Esophagus squamous epithelium (tissue), 5 donors: Measurements from ENCODE around the gene SLC26A9. TPM values are rescaled to one million over a fixed set of nuclear protein-coding genes. Genes with fewer than 3 reads are reported as not detected.

Experiments used
- DNase-seq: peaks from one replicate; lab custom pipeline; 2025; lab: John Stamatoyannopoulos, UW
- H3K27ac ChIP-seq, 4 donors: fragments of 200-600 bp; sonication (generic); one replicate each; pipeline ENCODE4 v1.5.1; 2016 to 2019; ENCODE audit warnings: mild to moderate bottlenecking in 1 of 4
- H3K27me3 ChIP-seq, 4 donors: fragments of 200-600 bp; sonication (generic); 1 replicate in 3 of 4; 2 replicates in 1 of 4; pipeline versions ENCODE4 v1.5.1 to v1.6.0; 2017 to 2021; ENCODE audit warnings: antibody characterized with exemption in 1 of 4
- H3K36me3 ChIP-seq, 3 donors: fragments of 200-600 bp; sonication (generic); one replicate each; pipeline ENCODE4 v1.5.1; 2016 to 2019
- H3K4me1 ChIP-seq, 3 donors: fragments of 200-600 bp; sonication (generic); one replicate each; pipeline ENCODE4 v1.5.1; 2017 to 2019
- H3K4me3 ChIP-seq, 4 donors: fragments of 200-600 bp; sonication (generic); 1 replicate in 3 of 4; 2 replicates in 1 of 4; pipeline ENCODE4 v1.5.1; 2016 to 2019; ENCODE audit warnings: mild to moderate bottlenecking in 2 of 4, moderate library complexity in 1 of 4
- H3K9me3 ChIP-seq, 3 donors: fragments of 200-600 bp; sonication (generic); one replicate each; pipeline ENCODE4 v1.5.1; 2016 to 2019
- POLR2A ChIP-seq, 4 donors: fragments of 450-650 bp; IDR thresholded peaks; one replicate each; pipeline ENCODE4 v1.6.1; 2017; ENCODE audit warnings: antibody characterized with exemption in 4 of 4, mild to moderate bottlenecking in 4 of 4, moderate library complexity in 3 of 4
- WGBS, 2 donors: methylation state at CpG; one replicate each; pipeline ENCODE4 v1.1.5; 2018; 5-methylcytosine and 5-hydroxymethylcytosine counted together
- intact Hi-C: fragments of 100-400 bp; cut with DNase I; formaldehyde crosslinking; loops from one replicate; pipeline ENCODE4 v1.15.0; 2022
- total RNA-seq, 4 donors: library from RNA; depleted of rRNA; stranded (reverse); fragments of >200 nt; gene quantifications; one replicate each; pipeline ENCODE4 v1.1.0, GENCODE V29; 2016
- TF ChIP-seq, protein P1 (sequence below), 6 experiments: fragments of 450-650 bp in 4 of 6; fragments of 200-600 bp in 2 of 6; sonication (generic) in 2 of 6; IDR thresholded peaks; one replicate each; pipeline ENCODE4 v1.5.1; 2016 to 2019; ENCODE audit warnings: antibody characterized with exemption in 6 of 6, mild to moderate bottlenecking in 4 of 6, moderate library complexity in 4 of 6
- donor health status: DM: yes; HTN: yes; CAD: no.

Gene SLC26A9
- total RNA-seq, 4 donors from 2014 or later, result 0.19 to 22.8 (median 0.38) TPM

DNA sequence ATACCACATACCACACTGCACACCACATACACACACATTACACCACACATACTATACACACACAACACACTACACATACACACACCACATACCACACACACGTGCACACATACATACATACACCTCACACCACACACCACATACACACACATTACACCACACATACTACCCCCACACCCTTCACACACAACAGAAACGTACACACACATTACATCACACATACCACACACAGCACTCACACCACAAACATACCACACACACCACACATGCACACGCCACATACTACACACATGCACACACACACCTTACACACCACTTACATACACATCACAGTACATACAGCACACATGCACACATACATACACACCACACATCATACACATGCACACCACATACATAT is 31.5 kb upstream of the SLC26A9 start:
- peaks cover 7 to 19% (median 14%) of the 10 kb centered on the region in 3 donors for H3K4me1 ChIP-seq
- 65 to 74% methylated on average over 3 of the region's 3 CpGs for WGBS, 2 donors
- no peak overlapping the region for H3K27ac ChIP-seq
- peaks cover 0 to 7% (median 0%) of the 10 kb centered on the region in 4 donors for H3K27me3 ChIP-seq
- H3K9me3 ChIP-seq, result no peaks in the 10 kb centered on the region
- H3K36me3 ChIP-seq, result peaks cover 0 to 22% (median 0%) of the 10 kb centered on the region in 3 donors
- DNase-seq, result no peak
- TF ChIP-seq POLR2A (IDR thresholded peaks at IDR 0.05), result no peak
- TF ChIP-seq, protein P1, sequence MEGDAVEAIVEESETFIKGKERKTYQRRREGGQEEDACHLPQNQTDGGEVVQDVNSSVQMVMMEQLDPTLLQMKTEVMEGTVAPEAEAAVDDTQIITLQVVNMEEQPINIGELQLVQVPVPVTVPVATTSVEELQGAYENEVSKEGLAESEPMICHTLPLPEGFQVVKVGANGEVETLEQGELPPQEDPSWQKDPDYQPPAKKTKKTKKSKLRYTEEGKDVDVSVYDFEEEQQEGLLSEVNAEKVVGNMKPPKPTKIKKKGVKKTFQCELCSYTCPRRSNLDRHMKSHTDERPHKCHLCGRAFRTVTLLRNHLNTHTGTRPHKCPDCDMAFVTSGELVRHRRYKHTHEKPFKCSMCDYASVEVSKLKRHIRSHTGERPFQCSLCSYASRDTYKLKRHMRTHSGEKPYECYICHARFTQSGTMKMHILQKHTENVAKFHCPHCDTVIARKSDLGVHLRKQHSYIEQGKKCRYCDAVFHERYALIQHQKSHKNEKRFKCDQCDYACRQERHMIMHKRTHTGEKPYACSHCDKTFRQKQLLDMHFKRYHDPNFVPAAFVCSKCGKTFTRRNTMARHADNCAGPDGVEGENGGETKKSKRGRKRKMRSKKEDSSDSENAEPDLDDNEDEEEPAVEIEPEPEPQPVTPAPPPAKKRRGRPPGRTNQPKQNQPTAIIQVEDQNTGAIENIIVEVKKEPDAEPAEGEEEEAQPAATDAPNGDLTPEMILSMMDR (IDR thresholded peaks at IDR 0.05), result no peak
- H3K4me3 ChIP-seq, result no peak overlapping the region
- intact Hi-C loops, result loop anchor here (5.0 kb wide), 1 partner anchor 182 kb away; no protein-coding TSS in a partner anchor

DNA sequence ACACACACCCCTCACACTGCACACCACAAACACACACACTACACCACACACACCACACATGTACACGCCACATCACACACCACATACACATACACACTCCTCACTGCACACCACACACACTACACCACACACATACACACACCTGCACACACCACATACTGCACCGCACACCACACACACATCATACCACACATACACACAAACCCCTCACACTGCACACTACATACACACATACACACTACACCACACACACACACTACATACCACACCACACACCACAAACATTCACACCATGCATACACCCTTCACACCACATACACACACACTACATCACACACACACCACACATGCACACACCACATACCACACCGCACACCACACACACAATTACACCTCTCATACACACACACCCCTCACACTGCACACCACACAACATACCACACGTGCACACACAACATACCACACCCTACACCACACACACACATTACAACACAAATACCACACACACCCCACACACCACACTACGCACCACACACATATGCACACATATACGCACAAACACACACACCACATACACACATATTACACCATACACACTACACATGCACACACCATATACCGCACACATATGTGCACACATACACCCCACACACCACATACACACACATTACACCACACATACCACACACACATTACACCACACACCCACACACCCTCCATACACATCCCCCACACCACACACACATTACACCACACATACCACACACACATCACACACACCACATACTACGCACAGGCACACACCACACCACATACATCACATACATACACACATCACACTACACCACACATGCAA is 30.3 kb upstream of the SLC26A9 start:
- no peak for TF ChIP-seq POLR2A (IDR thresholded peaks at IDR 0.05)
- TF ChIP-seq, protein P1 (IDR thresholded peaks at IDR 0.05), result no peak
- H3K4me1 ChIP-seq, result peaks cover 7 to 19% (median 14%) of the 10 kb centered on the region in 3 donors
- WGBS, 2 donors, result 93 to 95% methylated on average over 8 of the region's 8 CpGs
- peaks cover 0 to 7% (median 0%) of the 10 kb centered on the region in 4 donors for H3K27me3 ChIP-seq
- no peaks in the 10 kb centered on the region for H3K9me3 ChIP-seq
- peaks cover 0 to 11% (median 0%) of the 10 kb centered on the region in 3 donors for H3K36me3 ChIP-seq
- no peak for DNase-seq
- no peak overlapping the region for H3K4me3 ChIP-seq
- intact Hi-C loops, result no loop called here
- H3K27ac ChIP-seq, result no peak overlapping the region

DNA sequence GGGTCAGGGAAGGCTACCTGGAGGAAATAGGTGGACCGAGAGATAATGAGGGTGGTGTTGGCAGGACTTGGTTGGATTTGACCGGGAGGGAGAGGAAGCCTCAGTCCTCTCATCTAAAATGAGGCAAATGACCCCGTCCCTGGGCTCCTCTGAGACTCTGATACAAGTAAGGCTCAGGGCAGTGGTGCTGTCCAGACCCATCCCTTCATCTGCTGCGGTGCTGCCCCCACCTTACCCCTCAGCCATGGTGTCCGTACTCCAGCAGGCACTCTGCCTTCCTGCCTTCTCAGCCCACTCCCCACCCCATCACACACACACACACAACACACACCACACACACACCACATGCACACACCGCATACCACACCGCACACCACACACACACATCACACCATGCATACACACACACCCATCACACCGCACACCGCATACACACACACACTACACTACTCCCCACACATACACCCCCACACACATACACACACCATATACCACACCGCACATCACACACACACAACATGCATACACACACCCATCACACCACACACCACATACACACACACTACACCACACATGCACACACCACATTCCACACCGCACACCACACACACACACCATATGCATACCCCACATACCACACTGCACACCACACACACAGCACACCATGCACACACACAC is 29.4 kb upstream of the SLC26A9 start:
- H3K4me1 ChIP-seq, result peaks cover 7 to 19% (median 14%) of the 10 kb centered on the region in 3 donors
- H3K36me3 ChIP-seq, result peaks cover 0 to under 1% (median 0%) of the 10 kb centered on the region in 3 donors
- no peak for DNase-seq
- peaks cover 0 to 9% (median 0%) of the 10 kb centered on the region in 4 donors for H3K27me3 ChIP-seq
- TF ChIP-seq, protein P1 (IDR thresholded peaks at IDR 0.05), result no peak
- no peak for TF ChIP-seq POLR2A (IDR thresholded peaks at IDR 0.05)
- WGBS, 2 donors, result 65 to 76% methylated on average over 9 to 11 of the region's 11 CpGs
- no peak overlapping the region for H3K4me3 ChIP-seq
- H3K9me3 ChIP-seq, result no peaks in the 10 kb centered on the region
- no peak overlapping the region for H3K27ac ChIP-seq
- intact Hi-C loops, result no loop called here

DNA sequence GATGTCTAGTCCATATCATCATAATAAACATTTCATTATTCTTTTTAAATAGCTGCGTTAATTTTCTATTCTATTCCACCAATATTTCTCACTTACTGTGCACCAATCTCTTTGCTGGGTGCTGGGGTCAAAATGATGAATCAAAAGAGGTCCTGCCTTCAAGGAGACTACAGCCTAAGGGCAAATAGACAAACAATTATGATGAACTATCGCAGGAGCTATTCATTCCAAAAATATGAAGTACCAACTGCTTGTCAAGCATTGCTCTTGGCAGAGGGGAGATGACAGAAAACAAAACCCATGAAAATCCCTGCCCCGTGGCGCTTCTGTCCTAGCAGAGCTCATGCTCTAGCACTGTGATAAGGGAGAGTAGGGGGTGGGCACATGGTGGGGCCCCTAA is 28.8 kb upstream of the SLC26A9 start:
- DNase-seq, result no peak
- intact Hi-C loops, result no loop called here
- H3K9me3 ChIP-seq, result no peaks in the 10 kb centered on the region
- H3K4me3 ChIP-seq, result no peak overlapping the region
- H3K36me3 ChIP-seq, result no peaks in the 10 kb centered on the region
- TF ChIP-seq, protein P1 (IDR thresholded peaks at IDR 0.05), result no peak
- no peak for TF ChIP-seq POLR2A (IDR thresholded peaks at IDR 0.05)
- H3K27ac ChIP-seq, result no peak overlapping the region
- H3K27me3 ChIP-seq, result peaks cover 0 to 9% (median 0%) of the 10 kb centered on the region in 4 donors
- 57 to 62% methylated on average over 4 of the region's 4 CpGs for WGBS, 2 donors
- H3K4me1 ChIP-seq, result peaks cover 7 to 18% (median 13%) of the 10 kb centered on the region in 3 donors
